Lower leg skin (tissue), 4 donors: ENCODE data around the gene CXCR5. TPM values are rescaled to one million over a fixed set of nuclear protein-coding genes. Genes with fewer than 3 reads are reported as not detected.

Experiments
- DNase-seq, 2 donors: peaks; one replicate each; pipeline ENCODE4 v3.0.0-alpha.2; 2019; ENCODE audit warnings: low spot score in 2 of 2
- H3K4me3 ChIP-seq: fragments of 200-600 bp; sonication (generic); 2 replicates; pipeline ENCODE4 v1.5.1; 2017; ENCODE audit warnings: mild to moderate bottlenecking, low read depth; ENCODE audit not compliant: poor library complexity, severe bottlenecking
- POLR2A ChIP-seq, 2 donors: fragments of 450-650 bp; IDR thresholded peaks; one replicate each; pipeline ENCODE4 v1.6.1; 2016 to 2017; ENCODE audit warnings: antibody characterized with exemption in 2 of 2, mild to moderate bottlenecking in 1 of 2, moderate library complexity in 1 of 2
- WGBS, 2 donors: methylation state at CpG; one replicate each; pipeline ENCODE4 v1.1.5; 2018; 5-methylcytosine and 5-hydroxymethylcytosine counted together
- intact Hi-C: fragments of 100-400 bp; cut with DNase I; formaldehyde crosslinking; loops from one replicate; pipeline ENCODE4 v1.15.0; 2023; ENCODE audit warnings: low total_unique reads
- total RNA-seq, 4 donors: library from RNA; depleted of rRNA; stranded (reverse); fragments of >200 nt; gene quantifications; one replicate each; pipeline ENCODE4 v1.1.0, GENCODE V29; 2016
- TF ChIP-seq, protein P1 (sequence below), 3 donors: fragments of 450-650 bp; IDR thresholded peaks; one replicate each; pipeline ENCODE4 v1.5.1; 2016; ENCODE audit warnings: antibody characterized with exemption in 3 of 3, mild to moderate bottlenecking in 3 of 3, moderate library complexity in 2 of 3

CXCR5 gene, protein sequence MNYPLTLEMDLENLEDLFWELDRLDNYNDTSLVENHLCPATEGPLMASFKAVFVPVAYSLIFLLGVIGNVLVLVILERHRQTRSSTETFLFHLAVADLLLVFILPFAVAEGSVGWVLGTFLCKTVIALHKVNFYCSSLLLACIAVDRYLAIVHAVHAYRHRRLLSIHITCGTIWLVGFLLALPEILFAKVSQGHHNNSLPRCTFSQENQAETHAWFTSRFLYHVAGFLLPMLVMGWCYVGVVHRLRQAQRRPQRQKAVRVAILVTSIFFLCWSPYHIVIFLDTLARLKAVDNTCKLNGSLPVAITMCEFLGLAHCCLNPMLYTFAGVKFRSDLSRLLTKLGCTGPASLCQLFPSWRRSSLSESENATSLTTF
- not detected for total RNA-seq

DNA sequence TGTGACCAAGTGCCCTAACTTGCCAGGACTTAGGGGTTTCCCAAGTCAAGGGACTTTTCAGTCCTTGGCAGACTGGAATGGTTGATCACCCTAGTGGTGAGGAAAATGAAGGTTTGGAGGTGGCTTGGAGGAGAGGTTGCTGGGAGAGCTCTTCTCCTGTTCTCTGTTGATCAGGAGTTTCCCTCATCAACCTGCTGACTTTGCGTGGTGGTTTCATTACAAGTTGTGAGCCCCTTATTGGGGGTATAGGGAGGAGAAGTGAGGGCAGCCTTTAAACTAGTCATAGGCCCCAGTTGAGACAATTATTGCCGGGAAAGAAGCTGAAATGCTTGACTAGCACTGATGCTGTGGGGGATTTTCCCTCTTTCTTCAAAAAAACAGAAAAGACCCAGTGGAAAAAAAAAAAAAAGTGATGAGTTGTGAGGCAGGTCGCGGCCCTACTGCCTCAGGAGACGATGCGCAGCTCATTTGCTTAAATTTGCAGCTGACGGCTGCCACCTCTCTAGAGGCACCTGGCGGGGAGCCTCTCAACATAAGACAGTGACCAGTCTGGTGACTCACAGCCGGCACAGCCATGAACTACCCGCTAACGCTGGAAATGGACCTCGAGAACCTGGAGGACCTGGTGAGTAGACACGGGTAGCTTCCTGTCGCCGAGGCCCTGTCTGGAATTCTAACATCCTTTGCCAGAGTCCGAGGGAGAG is at the start of gene CXCR5:
Gene CXCR5 (plus strand): TSS at position 525 of the 704 bp plus-strand sequence. CDS start 50 bp downstream, at position 575.
- no peak within 1 kb of the TSS for H3K4me3 ChIP-seq
- no peak for TF ChIP-seq POLR2A (IDR thresholded peaks at IDR 0.05)
- TF ChIP-seq, protein P1, sequence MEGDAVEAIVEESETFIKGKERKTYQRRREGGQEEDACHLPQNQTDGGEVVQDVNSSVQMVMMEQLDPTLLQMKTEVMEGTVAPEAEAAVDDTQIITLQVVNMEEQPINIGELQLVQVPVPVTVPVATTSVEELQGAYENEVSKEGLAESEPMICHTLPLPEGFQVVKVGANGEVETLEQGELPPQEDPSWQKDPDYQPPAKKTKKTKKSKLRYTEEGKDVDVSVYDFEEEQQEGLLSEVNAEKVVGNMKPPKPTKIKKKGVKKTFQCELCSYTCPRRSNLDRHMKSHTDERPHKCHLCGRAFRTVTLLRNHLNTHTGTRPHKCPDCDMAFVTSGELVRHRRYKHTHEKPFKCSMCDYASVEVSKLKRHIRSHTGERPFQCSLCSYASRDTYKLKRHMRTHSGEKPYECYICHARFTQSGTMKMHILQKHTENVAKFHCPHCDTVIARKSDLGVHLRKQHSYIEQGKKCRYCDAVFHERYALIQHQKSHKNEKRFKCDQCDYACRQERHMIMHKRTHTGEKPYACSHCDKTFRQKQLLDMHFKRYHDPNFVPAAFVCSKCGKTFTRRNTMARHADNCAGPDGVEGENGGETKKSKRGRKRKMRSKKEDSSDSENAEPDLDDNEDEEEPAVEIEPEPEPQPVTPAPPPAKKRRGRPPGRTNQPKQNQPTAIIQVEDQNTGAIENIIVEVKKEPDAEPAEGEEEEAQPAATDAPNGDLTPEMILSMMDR (IDR thresholded peaks at IDR 0.05) = no peak
- WGBS, 2 donors = 85 to 87% methylated on average over 16 of the region's 16 CpGs
- DNase-seq = no peak
- intact Hi-C loops = no loop called here

DNA sequence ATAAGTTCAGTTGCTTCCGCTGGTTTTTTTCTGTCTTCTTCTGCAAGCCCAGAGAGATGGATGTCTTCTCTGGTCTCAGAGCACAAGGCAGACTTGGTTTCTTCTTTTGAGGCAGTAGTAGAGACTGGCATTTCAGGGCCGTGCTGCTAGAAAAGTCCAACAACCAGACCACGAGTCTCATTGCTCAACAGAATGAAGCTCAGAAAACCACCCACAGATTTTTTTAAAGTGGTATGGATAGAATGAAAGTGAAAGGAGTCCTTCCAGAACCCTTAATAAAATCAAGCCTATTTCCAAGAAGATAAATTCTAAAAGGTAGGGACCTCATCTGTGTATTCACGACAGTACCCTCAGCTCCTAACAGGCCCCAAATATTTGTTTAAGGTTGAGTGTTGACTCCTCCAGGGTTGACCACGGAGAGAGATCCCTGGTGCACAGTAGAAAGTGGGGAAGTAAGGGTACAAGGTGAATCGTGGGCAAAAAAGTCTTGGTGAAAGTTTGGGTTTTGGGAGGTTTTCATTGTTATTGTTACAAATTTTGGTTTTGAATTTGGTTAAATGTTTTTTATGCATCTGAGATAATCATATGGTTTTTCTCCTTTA is 49.2 kb upstream of the CXCR5 start:
- H3K4me3 ChIP-seq = no peak overlapping the region
- DNase-seq = peak in 1 of 2 donors; percentile 17
- WGBS, 2 donors = 75 to 78% methylated on average over 6 of the region's 6 CpGs
- TF ChIP-seq, protein P1 (IDR thresholded peaks at IDR 0.05) = no peak
- TF ChIP-seq POLR2A (IDR thresholded peaks at IDR 0.05) = no peak
- intact Hi-C loops = no loop called here

DNA sequence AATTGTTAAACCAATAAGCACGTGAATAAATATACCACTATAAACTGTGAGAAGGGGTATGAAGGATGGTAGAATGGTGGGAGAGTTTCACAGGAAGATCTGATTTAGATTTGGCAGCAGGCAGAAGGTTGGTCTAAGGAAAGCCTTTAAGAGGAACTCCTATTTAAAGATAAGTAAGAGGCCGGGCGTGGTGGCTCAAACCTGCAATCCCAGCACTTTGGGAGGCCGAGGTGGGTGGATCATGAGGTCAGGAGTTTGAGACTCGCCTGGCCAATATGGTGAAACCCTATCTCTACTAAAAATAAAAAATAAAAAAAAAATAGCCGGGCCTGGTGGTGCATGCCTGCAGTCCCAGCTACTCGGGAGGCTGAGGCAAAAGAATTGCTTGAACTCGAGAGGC is 45.8 kb upstream of the CXCR5 start:
- TF ChIP-seq, protein P1 (IDR thresholded peaks at IDR 0.05) = no peak
- TF ChIP-seq POLR2A (IDR thresholded peaks at IDR 0.05) = no peak
- intact Hi-C loops = no loop called here
- WGBS, 2 donors = 82 to 85% methylated on average over 8 of the region's 8 CpGs
- no peak overlapping the region for H3K4me3 ChIP-seq
- no peak for DNase-seq

DNA sequence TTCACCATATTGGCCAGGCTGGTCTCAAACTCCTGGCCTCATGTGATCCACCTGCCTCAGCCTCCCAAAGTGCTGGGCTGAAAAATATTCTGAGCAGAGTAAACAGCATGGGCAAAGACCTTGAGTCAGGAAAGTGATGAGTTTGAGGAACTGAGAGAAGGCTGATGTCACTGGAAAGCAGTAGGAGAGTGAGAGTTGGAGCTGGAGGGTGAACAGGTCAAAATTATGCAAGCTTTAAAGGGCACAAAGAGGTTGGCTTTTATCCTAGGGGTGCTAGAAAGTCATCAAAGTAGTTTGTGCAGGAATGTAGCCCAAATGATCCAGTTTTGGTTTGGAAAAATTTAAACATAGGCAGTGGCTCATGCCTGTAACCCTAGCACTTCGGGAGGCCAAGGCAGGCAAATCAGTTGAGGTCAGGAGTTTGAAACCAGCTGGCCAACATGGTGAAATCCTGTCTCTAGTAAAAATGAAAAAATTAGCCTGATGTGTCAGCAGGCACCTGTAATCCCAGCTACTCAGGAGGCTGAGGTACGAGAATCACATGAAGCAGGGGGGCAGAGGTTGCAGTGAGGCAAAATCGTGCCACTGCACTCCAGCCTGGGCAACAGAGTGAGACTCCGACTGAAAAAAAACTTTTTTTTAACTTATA is 44.7 kb upstream of the CXCR5 start:
- TF ChIP-seq, protein P1 (IDR thresholded peaks at IDR 0.05) = no peak
- no peak for TF ChIP-seq POLR2A (IDR thresholded peaks at IDR 0.05)
- WGBS, 2 donors = 86 to 92% methylated on average over 4 of the region's 4 CpGs
- DNase-seq = no peak
- intact Hi-C loops = no loop called here
- no peak overlapping the region for H3K4me3 ChIP-seq

DNA sequence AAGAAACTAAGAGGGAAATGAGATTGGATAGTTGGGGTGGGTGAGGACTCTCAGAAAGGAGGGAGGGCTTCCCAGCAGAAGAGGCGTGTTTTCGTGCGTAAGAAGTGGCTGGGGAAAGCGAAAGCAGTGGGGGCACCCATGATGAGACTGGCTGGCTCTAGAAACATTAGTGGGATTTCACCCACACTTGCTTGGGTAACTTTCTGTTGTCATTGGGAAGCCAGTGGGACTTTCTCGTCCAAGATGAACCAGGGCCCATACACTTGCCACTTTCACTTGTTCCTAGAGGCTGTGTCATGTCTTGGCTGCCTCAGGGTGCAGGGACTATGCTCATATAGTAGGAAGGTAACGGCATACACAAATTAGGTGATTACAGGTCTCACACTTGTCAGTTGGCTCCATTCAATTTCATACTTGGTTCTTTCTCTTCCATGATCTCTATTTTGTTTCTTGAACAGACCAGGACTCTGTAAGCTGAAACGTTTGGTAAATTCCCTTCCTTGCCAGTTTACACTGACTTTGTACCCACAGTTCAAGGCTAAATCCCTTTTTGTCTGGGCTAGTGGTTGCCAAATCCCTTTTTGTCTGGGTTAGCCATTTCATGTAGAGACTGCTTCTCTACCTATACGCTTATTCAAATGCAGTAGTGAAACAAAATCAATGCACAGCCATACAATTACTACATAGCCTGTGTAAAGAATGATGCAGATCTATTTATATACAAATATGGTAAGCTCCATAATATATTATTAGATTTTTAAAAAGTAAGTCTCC is 42.0 kb upstream of the CXCR5 start:
- H3K4me3 ChIP-seq = no peak overlapping the region
- no peak for TF ChIP-seq POLR2A (IDR thresholded peaks at IDR 0.05)
- TF ChIP-seq, protein P1 (IDR thresholded peaks at IDR 0.05) = no peak
- 81 to 83% methylated on average over 8 of the region's 8 CpGs for WGBS, 2 donors
- no peak for DNase-seq
- intact Hi-C loops = no loop called here
